NCI-H2196 treated with DMSO at 0.1 percent for 48 hours (cell line): ENCODE data around the gene PABPC1L.

Source experiments
- DNase-seq: peaks from one replicate; lab custom pipeline; 2025; ENCODE audit not compliant: unreplicated experiment; lab: John Stamatoyannopoulos, UW

The PABPC1L gene

DNA sequence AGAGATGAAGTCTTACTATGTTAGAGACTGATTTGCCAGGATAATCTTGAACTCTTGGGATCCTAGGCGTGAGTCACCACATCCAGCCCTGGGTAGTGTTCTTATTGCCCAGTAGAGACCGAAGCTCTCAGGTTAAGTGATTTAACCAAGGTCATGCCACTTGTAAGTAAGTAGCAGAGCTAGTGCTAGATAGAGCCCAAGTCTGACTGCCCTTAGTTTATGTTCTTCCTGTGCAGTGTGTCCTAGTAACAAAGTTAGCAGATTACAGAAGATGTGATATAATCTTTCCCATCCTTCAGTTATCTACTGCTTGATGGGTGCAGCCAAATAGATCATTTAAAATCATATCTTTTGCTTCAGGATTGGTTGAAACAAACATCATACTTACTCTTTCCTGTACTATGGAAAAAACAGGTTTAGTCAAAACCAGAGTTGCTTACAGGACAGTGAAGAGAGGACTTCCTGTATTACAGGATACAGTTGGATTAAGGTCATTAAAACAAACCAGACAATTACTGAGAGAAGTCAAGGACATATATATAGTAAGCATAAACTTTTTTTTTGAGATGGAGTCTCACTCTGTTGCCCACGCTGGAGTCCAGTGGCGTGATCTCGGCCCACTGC, 9.5 kb upstream of the PABPC1L start:
- DNase-seq, result no peak

DNA sequence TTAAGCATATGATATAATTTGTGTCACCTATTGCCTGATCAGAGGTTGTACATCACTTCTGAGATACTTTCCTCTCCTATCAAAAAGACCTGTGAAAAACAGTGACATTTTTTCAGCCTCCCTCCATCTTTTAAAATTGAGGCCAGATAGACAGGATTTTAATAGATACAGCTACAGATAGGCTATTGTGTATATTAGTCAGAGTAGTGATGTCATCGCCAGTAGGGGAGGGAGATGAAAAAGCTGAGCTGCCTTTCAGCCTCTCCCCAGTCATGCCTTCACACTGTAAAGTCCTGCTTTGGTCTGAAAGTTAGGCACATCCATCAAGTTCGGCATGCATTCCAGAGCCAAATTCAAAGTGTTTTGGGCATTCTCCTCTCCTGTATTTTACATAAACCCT, 7.9 kb upstream of the PABPC1L start:
- DNase-seq, result no peak

DNA sequence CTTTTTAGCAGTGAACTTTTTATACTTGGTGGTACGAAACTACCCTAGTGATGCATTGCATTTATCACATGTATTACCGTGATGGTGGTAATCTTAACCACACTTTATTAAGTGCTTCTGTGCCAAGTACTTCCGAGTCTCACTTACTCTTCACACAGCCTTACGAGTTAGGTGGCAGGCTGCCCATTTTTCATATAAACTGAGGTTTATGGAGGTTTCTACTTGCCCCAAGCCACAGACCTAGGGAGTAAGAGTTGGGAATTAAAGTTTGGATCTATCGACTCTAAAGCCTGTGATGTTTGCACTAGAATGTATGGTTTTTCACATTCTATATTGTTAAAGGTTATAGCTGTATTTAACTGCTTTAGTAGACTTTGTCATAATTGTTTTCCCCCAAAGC, 5.5 kb upstream of the PABPC1L start:
- no peak for DNase-seq

DNA sequence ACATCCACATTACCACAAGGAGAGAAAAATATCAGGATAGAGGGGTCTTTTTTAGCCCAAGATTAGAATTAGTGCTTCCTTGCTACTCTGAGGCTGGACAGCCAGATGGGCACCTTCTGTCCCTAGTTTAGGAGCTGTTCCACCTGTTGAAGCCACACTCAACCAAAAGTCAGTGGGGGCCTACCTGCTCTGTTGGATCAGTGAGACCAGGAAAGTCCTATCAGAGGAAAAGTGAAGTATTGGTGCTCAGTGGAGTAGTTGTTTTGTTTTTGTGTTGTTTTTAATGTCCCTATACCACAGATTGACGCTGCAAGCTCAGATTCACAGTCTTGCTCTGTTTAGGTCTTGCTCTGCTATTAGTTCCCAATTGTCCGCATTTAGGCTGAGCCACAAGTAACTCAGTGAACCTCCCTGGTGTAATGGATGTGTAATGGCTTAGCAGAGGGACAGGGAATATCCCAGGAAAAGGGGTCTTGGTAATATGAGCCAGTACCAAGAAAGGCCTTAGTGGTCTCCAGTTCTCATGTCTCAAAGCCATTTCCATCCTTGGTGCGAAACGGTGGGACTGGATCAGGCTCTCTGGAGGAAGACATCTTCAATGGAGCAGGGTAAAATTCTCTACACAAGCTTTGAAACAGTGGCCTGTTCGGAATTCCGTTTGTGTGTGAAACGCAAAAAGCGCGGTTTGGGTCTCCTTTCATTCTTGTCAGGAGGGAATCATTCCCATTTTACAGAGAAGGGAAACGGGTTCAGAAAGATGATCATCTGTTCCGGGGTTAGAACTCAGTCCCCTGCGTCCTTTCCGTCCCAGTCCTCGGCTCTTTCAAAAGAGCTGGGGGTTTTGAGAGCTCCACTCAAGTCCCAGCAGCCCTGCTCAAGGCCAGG, 631 bp upstream of the PABPC1L start:
- DNase-seq, result no peak

DNA sequence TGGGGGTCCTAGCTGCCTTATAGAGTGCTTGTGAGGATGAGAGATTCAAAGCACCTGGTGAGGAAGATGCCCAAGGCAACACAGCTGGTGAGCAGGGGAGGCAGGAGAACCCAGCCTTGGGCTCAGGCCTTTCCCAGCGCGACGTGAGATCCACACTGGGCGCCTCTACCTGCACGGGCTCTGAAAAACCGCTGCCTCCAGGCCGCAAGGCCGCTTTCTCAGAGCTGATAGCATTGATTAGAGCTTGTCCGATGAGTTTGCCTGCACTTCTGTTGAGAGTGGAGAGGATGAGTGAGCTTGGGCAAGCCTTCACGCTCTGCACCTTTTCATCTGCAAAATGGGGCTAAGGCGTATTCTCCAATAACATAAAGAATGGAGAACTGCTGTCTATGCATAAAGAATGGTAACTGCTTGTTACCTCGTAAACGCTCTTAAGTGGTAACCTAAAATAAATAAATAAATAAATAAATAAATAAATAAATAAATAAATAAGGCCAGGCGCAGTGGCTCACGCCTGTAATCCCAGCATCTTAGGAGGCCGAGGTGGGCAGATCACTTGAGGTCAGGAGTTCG, 916 bp downstream of the PABPC1L start:
- DNase-seq, result no peak

DNA sequence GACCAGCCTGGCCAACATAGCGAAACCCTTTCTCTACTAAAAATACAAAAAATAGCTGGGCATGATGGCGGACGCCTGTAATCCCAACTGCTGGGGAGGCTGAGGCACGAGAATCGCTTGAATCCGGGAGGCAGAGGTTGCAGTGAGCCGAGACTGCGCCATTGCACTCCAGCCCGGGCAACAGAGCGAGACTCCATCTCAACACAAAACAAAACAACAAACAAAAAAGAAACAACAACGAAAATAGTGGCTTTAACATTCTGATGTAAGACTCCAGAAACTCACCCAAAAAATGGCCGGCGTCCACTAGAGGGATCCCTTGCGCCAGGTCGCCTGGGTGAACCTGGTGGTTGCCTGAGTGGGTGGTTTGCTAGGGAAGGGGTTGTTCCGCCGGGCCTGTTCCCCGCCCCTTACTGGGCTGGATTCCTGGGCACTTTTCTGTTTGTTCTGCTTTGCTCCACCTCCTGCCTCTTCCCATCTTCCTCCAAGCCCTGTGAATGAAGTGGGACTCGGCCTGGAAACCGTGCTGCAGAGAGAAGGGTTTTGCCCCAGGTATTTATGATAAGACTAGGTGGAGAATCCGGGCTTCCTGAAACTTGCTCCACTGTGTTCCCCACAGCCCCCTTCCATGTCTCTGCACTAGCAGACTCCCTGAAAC, 1.5 kb downstream of the PABPC1L start:
- DNase-seq, result peak; percentile 20

DNA sequence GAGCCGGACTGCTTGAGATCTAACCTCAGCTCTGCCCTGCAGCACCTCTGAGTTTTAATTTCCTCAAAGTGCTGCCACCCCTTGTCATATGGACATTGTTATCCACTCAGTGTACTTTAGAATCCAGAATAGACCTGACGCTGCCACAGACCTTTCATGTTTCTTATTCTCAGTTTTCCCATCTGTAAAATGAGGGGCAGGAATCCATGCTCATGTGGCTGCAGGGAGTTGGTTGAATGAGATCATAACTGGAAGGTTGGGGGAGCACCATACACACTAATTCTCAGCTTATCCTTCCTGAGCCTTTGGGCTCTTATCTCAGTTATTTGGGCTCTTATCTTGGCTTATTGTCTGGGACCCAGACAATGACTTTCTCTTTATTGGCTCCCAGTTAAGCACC, 2.3 kb downstream of the PABPC1L start:
- no peak for DNase-seq

DNA sequence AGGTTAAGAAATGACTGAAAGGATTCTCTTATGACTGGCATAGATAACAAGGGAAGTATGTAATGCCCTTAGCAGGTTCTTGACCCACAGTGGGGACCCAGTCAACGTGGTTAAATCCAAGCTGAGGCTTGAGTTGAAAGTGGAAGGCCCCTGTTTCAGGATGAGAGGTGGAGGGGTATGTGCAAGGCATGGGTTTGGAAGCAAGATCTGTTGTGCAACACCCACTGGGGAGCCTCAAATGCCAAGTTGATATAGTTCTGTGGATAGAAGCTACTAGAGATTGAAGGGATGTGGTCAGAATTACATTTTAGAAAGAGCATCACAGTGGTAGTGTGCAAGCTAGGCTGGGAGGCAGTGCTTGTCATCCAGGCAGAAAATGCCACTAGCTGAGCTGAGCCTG, 5.1 kb downstream of the PABPC1L start:
- no peak for DNase-seq

DNA sequence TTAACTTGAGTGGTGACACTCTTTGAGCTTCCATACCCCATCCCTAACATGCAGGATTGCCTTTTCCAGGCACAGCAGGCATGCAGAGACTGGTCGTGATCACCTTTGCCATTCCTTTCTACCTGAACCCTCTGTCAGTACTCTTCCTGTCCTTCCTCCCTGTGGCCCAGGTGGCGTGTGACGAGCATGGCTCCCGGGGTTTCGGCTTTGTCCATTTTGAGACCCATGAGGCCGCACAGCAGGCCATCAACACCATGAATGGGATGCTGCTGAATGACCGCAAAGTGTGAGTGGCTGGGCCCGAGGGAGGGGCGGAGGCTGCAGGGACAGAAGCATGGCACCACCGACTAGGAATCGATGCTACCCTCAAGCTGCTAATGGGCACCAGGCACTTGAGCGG, 6.7 kb downstream of the PABPC1L start:
- no peak for DNase-seq

DNA sequence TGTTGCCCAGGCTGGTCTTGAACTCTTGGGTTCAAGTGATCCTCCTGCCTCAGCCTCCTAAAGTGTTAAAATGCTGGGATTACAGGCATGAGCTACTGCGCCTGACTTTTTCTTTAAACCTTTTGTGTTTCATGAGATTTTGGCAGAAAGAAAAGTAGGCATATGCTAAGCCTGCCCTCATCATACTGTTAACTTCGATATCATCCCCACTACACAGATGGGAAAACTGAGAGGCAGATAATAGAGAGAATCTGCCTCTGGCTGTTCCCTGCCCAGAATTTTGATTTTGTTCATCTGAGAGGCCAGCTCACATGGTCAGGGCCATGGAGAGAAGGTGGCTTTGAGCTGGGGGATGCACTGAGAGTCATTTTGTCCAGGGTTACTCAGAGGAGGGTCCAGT, 7.5 kb downstream of the PABPC1L start:
- no peak for DNase-seq

DNA sequence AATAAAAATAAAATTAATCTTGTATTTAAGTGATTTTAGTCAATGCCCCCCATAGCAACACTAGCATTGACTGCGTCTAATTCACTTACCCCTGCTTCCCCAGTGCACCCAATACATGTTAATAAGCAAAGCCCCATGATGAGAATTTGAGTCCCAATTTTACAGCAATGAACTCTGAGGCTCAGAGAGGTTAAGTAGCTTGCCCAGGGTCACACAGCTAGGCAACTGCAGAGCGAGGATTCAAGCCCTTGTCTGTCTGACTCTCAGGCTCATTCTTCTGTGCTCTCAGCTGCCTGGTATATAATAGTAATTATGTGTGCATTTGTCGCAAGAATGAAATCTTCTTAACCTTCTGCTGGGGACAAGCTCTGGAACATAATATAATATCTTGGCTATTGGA, 8.5 kb downstream of the PABPC1L start:
- DNase-seq, result no peak

DNA sequence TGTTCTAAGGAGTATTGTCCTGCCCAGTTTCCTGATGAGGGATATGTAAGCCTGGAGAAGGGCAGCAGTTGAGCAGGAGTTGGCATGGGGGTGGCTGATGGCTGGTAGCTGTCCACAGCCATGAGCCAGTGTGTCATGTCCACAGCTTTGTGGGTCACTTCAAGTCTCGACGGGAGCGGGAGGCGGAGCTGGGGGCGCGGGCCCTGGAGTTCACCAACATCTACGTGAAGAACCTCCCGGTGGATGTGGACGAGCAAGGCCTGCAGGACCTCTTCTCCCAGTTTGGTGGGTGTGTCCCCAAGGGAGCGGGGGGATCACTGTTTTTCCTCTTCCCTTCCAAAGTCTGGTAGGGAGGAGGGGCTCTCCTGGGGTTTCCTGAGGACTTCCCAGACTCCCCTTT, 8.9 kb downstream of the PABPC1L start:
- no peak for DNase-seq

DNA sequence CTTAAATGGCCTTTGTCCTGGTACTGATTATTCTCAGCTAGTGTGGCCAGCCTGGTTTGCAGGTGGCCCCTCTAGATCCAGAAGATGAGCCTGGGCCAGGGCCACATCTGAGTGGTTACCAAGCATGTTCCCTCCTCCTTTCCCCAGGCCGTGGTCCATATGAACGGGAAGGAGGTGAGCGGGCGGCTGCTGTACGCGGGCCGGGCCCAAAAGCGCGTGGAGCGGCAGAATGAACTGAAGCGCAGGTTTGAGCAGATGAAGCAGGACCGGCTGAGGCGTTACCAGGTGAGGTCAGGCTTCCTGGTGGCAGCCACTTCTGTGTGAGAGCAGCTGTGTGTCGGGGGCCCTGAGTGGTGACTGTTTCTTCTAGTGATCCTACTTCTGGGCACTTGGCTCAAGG, 11.6 kb downstream of the PABPC1L start:
- no peak for DNase-seq

DNA sequence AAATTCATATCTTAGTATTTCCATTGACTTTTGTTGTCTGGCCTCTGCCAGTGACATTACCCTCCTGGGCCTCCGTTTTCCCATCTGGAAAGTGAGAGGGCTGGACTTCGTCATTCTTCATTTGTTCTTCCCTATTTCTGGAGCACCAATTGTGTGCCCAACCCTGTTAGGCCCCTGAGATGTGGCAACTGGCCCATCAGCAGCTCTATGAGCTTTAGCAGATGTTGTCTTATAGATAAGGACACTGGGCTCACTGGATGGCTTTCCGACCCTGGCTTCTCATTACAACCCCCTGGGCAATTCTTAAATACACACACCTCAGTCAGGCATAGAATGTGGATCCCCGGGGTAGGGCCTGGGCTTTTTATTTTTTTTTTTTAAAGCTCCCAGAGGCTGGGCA, 14.7 kb downstream of the PABPC1L start:
- DNase-seq, result no peak

DNA sequence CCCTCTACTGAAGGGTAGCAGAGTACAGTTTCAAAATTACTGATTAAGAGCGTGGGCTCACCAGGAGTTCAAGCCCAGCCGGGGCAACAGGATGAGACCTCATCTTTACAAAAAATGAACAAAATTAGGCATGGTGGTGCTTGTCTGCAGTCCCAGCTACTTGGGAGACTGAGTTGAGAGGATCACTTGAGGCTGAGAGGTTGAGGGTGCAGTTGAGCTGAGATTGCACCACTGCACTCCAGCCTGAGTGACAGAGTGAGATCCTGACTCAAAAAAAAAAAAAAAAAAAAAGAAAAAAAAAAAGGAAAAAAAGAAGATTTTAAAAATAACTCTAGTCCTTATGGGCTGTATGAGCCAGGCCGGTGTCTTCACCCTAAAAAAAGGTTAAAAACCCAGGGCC, 18.7 kb downstream of the PABPC1L start:
- DNase-seq, result no peak

DNA sequence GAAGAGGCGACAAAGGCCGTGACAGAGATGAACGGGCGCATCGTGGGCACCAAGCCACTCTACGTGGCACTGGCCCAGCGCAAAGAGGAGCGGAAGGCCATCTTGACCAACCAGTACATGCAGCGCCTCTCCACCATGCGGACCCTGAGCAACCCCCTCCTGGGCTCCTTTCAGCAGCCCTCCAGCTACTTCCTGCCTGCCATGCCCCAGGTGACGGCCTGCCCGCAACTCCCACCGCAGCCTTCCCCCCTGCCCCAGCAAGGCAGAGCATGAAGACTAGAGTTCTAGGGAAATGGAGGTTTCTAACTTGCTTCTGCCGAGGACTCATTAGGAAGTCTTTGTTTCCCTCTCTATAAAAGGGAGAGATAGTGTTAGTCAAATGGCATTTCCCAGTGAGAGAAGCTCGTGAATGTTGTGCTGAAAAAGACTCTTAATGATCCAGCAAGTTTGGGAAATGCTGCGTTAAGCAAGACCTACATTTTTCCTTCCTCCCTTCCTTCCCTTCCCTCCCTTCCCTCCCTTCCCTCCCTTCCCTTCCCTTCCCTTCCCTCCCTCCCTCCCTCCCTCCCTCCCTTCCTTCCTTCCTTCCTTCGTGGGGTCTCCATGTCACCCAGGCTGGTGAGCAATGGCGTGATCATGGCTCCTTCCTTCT, 20.8 kb downstream of the PABPC1L start:
- DNase-seq, result no peak

DNA sequence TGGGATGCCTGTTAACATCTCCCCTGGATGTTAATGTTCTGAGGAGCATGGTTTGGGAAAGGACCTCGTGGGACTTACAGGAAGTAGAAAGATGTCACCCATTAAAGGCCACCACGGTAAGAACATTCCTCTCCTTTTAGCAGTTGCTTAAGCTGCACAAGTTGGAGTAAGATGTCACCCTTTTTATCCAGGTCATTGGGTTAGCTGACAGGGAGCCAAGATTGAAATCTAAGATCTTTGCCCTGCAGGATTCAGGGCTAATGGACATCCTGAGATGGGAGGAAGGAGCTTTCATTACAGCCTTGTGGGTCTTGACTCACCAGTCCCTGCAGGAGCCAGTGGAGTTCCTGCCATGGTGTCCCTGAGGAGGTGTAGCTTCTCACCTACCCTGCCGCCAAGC, 22.1 kb downstream of the PABPC1L start:
- DNase-seq, result no peak

DNA sequence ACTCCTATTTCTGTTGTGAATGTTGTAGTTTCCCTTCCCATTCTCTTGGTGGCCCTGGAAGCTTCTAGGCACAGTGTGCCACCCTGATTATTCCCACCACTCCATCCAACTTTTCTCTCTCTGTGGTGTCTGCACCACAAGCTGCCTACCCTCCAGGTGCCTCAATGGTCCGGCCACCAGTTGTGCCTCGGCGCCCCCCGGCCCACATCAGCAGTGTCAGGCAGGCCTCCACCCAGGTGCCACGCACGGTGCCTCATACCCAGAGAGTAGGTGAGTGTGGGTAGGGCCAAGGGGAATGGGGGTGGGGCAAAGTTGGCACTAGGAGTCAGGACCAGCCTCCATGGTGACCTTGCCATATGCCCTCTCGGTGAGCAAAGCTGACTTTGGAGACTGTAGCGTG, 23.1 kb downstream of the PABPC1L start:
- DNase-seq, result no peak

DNA sequence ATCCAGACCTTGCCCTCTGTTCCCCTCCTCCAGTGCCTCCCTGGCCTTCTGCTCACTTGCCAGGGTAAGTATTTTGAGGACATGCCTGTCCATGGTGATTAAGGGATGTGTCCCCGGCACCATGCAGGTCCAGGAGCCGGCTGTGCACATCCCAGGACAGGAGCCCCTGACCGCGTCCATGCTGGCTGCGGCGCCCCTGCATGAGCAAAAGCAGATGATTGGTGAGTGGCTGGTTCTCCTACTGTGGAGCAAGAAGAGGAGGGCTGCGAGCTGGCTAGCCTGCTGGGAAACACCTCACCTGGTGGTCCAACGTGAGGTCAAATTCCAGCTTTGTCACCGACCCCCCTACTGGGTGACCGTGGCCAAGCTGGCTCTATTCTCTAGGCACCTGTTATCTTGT, 26.6 kb downstream of the PABPC1L start:
- no peak for DNase-seq

DNA sequence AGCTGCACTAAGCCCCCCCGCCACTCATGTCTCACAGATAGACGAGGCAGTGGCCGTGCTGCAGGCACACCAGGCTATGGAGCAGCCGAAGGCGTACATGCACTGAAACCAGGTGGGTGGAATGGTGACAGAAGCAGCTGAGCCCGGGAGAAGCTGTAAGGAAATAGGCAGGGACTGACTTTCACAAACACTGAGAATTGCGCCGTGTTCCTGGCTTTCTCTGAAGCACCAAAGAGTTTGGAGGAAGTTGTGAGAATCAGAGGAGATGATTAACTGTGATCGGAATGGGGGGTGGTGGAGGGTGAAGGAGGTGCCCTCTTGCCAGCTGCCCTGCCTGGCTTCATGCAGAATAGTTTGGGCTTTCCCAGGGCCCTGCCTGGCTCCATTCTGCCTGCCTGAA, 28.8 kb downstream of the PABPC1L start:
- no peak for DNase-seq

DNA sequence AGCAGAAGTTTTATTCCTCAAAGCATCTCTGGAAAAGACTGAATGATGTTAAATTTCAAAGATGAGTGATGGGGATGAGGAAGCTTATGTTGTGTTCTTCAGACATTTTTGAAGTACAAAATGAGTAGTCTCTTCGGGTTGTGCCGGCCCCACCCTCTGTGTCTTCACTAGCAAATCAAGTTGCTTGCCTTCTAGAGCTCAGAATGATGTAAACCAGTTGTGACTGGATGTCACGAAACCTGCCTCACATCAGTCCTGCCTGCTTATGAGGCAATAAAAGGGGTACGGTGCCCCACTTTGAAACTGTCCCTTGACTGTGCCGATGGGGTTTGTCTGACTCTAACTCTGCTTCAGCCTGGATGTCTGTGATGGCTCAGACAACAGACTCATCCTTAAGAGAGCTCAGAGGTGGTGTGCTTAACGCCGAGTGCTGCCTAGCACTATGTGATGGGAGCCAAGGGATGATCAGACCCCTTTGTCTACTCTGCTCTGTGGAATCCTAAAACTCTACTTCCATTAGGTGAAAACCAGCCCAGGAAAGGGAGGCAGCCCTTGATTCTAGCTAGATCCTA, 31.3 kb downstream of the PABPC1L start:
- DNase-seq, result no peak
